Sigmoid colon (tissue), 7 donors: ENCODE results near the gene FLII. TPM values are rescaled to one million over a fixed set of nuclear protein-coding genes. Genes with fewer than 3 reads are reported as not detected.

Experiments
- DNase-seq: peaks from one replicate; pipeline ENCODE4 v3.0.0-alpha.2; 2019
- H3K27ac ChIP-seq, 4 donors: fragments of 200-600 bp; sonication (generic); one replicate each; pipeline ENCODE4 v1.5.1; 2016 to 2019; ENCODE audit warnings: mild to moderate bottlenecking in 1 of 4
- H3K27me3 ChIP-seq, 3 donors: fragments of 200-600 bp; sonication (generic); one replicate each; pipeline ENCODE4 v1.5.1; 2019; ENCODE audit warnings: mild to moderate bottlenecking in 1 of 3
- H3K36me3 ChIP-seq, 4 donors: fragments of 200-600 bp; sonication (generic); one replicate each; pipeline ENCODE4 v1.5.1; 2016 to 2019
- H3K4me1 ChIP-seq, 4 donors: fragments of 200-600 bp; sonication (generic); one replicate each; pipeline ENCODE4 v1.5.1; 2017 to 2019
- H3K4me3 ChIP-seq, 4 donors: fragments of 200-600 bp; sonication (generic); one replicate each; pipeline ENCODE4 v1.5.1; 2017 to 2019; ENCODE audit warnings: mild to moderate bottlenecking in 2 of 4, moderate library complexity in 1 of 4
- H3K9me3 ChIP-seq, 4 donors: fragments of 200-600 bp in 3 of 4; sonication (generic) in 3 of 4; one replicate each; pipeline versions ENCODE4 v1.5.1 to v1.6.1; 2013 to 2019
- CTCF ChIP-seq, 4 experiments: fragments of 450-650 bp in 3 of 4; fragments of 200-600 bp in 1 of 4; IDR thresholded peaks; one replicate each; pipeline ENCODE4 v1.5.1; 2016 to 2019; ENCODE audit warnings: antibody characterized with exemption in 4 of 4, mild to moderate bottlenecking in 3 of 4, moderate library complexity in 2 of 4
- EP300 ChIP-seq, 4 donors: sonication (generic); formaldehyde crosslinking; IDR thresholded peaks; one replicate each; pipeline ENCODE4 v1.6.1; 2017; ENCODE audit warnings: antibody characterized with exemption in 4 of 4
- POLR2A ChIP-seq, 2 donors: fragments of 450-650 bp; IDR thresholded peaks; one replicate each; pipeline ENCODE4 v1.6.1; 2016; ENCODE audit warnings: antibody characterized with exemption in 2 of 2, mild to moderate bottlenecking in 2 of 2, moderate library complexity in 2 of 2
- POLR2AphosphoS5 ChIP-seq, 4 donors: sonication (generic); formaldehyde crosslinking; IDR thresholded peaks; one replicate each; pipeline ENCODE4 v1.6.1; 2017; ENCODE audit warnings: antibody characterized with exemption in 4 of 4
- WGBS, 2 donors: extraction: QIAGEN DNeasy Blood & Tissue Kit; methylation state at CpG; one replicate each; pipeline ENCODE4 v1.1.7; 2013; 5-methylcytosine and 5-hydroxymethylcytosine counted together
- intact Hi-C: fragments of 100-400 bp; cut with DNase I; formaldehyde crosslinking; loops from one replicate; pipeline ENCODE4 v1.15.1; 2023
- polyA plus RNA-seq, 3 donors: library from polyadenylated mRNA; stranded (reverse); fragments of 200-250 nt; gene quantifications; one replicate each; pipeline ENCODE4 v1.2.3, GENCODE V29; 2013
- total RNA-seq, 4 donors: library from RNA; depleted of rRNA; stranded (reverse); fragments of >200 nt; gene quantifications; one replicate each; pipeline ENCODE4 v1.1.0, GENCODE V29; 2016
- donor health status: healthy with polysubstance abuse.
- donor health status: Bipolar disorder and iron deficiency.
- donor health status: healthy.

Gene FLII
- total and polyA plus RNA-seq, 7 donors = 115 to 422 (median 222) TPM

GRCh38 chr17:18240449-18240848 lies 18.1 kb downstream of the FLII start:
- Histone ChIP-seq H3K4me1 (no peaks in the 10 kb centered on the region), H3K9me3 (no peaks in the 10 kb centered on the region), H3K4me3 (no peak overlapping the region), H3K27ac (no peak overlapping the region), H3K27me3 (no peaks in the 10 kb centered on the region), H3K36me3 (peaks cover 0 to 77% (median 22%) of the 10 kb centered on the region in 4 donors)
- TF ChIP-seq CTCF (IDR thresholded peaks at IDR 0.05) (no peak), POLR2AphosphoS5 (IDR thresholded peaks at IDR 0.05) (no peak), EP300 (IDR thresholded peaks at IDR 0.05) (no peak), POLR2A (IDR thresholded peaks at IDR 0.05) (no peak)
- WGBS, 2 donors = 94 to 96% methylated on average over 19 of the region's 19 CpGs
- DNase-seq = no peak
- intact Hi-C loops = no loop called here

GRCh38 chr17:18238299-18238698 lies 20.2 kb downstream of the FLII start:
- intact Hi-C loops = no loop called here
- H3K9me3 ChIP-seq = no peaks in the 10 kb centered on the region
- WGBS, 2 donors = 93 to 94% methylated on average over 18 of the region's 18 CpGs
- no peaks in the 10 kb centered on the region for H3K4me1 ChIP-seq
- no peak overlapping the region for H3K27ac ChIP-seq
- TF ChIP-seq EP300 (IDR thresholded peaks at IDR 0.05) (no peak), POLR2A (IDR thresholded peaks at IDR 0.05) (no peak), POLR2AphosphoS5 (IDR thresholded peaks at IDR 0.05) (no peak), CTCF (IDR thresholded peaks at IDR 0.05) (no peak)
- H3K27me3 ChIP-seq = no peaks in the 10 kb centered on the region
- DNase-seq = no peak
- peaks cover 0 to 77% (median 25%) of the 10 kb centered on the region in 4 donors for H3K36me3 ChIP-seq
- H3K4me3 ChIP-seq = no peak overlapping the region

GRCh38 chr17:18237461-18237860 lies 21.1 kb downstream of the FLII start:
- WGBS, 2 donors = 93% methylated on average over 20 of the region's 20 CpGs
- TF ChIP-seq POLR2AphosphoS5 (IDR thresholded peaks at IDR 0.05) (no peak), POLR2A (IDR thresholded peaks at IDR 0.05) (no peak), EP300 (IDR thresholded peaks at IDR 0.05) (no peak), CTCF (IDR thresholded peaks at IDR 0.05) (no peak)
- intact Hi-C loops = no loop called here
- peaks cover 0 to 77% (median 25%) of the 10 kb centered on the region in 4 donors for H3K36me3 ChIP-seq
- no peaks in the 10 kb centered on the region for H3K9me3 ChIP-seq
- H3K27me3 ChIP-seq = no peaks in the 10 kb centered on the region
- no peak for DNase-seq
- H3K4me1 ChIP-seq = no peaks in the 10 kb centered on the region
- H3K4me3 ChIP-seq = no peak overlapping the region
- no peak overlapping the region for H3K27ac ChIP-seq

- H3K36me3 ChIP-seq = peaks cover 0 to 71% (median 25%) of the 10 kb centered on the region in 4 donors
- no peak overlapping the region for H3K4me3 ChIP-seq
- 93% methylated on average over 18 of the region's 18 CpGs for WGBS, 2 donors
- no peaks in the 10 kb centered on the region for H3K27me3 ChIP-seq
- no peak overlapping the region for H3K27ac ChIP-seq
- no peak for DNase-seq
- TF ChIP-seq CTCF (IDR thresholded peaks at IDR 0.05) = no peak
- TF ChIP-seq POLR2A (IDR thresholded peaks at IDR 0.05) = no peak
- TF ChIP-seq EP300 (IDR thresholded peaks at IDR 0.05) = no peak
- TF ChIP-seq POLR2AphosphoS5 (IDR thresholded peaks at IDR 0.05) = no peak
- no peaks in the 10 kb centered on the region for H3K9me3 ChIP-seq
- H3K4me1 ChIP-seq = no peaks in the 10 kb centered on the region
- intact Hi-C loops = no loop called here
Measured at GRCh38 chr17:18236494-18236893, 22.0 kb downstream of the FLII start.

- Histone ChIP-seq H3K9me3 (no peaks in the 10 kb centered on the region), H3K4me1 (no peaks in the 10 kb centered on the region), H3K4me3 (no peak overlapping the region), H3K27me3 (no peaks in the 10 kb centered on the region), H3K27ac (no peak overlapping the region), H3K36me3 (peaks cover 0 to 67% (median 25%) of the 10 kb centered on the region in 4 donors)
- intact Hi-C loops = no loop called here
- no peak for TF ChIP-seq EP300 (IDR thresholded peaks at IDR 0.05)
- no peak for TF ChIP-seq POLR2A (IDR thresholded peaks at IDR 0.05)
- TF ChIP-seq CTCF (IDR thresholded peaks at IDR 0.05) = no peak
- TF ChIP-seq POLR2AphosphoS5 (IDR thresholded peaks at IDR 0.05) = no peak
- DNase-seq = no peak
- 83 to 84% methylated on average over 14 of the region's 14 CpGs for WGBS, 2 donors
Measured at GRCh38 chr17:18235743-18236256, 22.7 kb downstream of the FLII start.
